Measurements from ENCODE around the gene PIK3C2G.

PIK3C2G gene

DNA sequence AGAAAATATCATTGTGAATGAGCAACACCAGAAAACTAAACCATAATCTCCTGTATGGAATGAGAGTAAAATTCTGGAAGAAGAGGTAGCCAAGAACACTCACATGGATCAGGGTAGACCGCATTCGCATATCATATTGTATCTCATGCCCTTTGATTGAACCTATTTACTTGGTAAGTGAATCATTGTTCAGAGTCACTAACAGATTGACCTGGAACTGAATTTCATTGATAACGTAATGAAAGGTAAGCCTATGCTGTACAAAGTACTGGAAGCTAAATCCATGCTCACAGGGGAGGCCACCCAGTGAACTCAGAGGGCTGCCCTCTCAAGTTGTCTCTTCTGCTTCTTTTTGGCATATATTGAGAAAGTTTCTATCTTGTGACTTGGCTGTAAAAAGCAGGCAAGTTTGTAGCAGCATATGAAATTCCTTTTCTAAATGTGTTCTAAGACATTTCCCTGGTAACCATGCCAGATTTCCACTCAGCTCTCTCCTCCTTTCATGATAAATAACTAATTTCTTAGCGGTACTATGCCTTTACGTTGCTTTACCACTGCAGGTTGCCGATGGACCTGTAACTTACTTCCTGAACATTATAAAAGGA is 385.1 kb downstream of the PIK3C2G start:
- WGBS (ENCODE audit: extremely low coverage, insufficient coverage, insufficient read length), result no CpG with 5 or more reads among the region's 6 CpGs
- Histone ChIP-seq H3K4me1 (ENCODE audit: control insufficient read depth in 1 of 2, insufficient read depth in 2 of 2, low read length in 2 of 2) (no peaks in the 10 kb centered on the region), H2BK12ac (ENCODE audit: low read length) (no peak overlapping the region), H3K36me3 (ENCODE audit: control insufficient read depth in 1 of 2, insufficient read depth in 2 of 2, low read length in 2 of 2) (no peaks in the 10 kb centered on the region), H3K9me3 (ENCODE audit: insufficient read depth, low read depth, low read length) (no peaks in the 10 kb centered on the region), H3K4ac (ENCODE audit: low read depth, low read length) (no peak overlapping the region), H2AFZ (ENCODE audit: insufficient read depth, low read length, poor library complexity) (no peak overlapping the region), H4K91ac (ENCODE audit: low read depth, low read length) (no peak overlapping the region), H3K23ac (ENCODE audit: low read length) (no peak overlapping the region), H2AK5ac (ENCODE audit: low read length) (no peak overlapping the region), H3K14ac (ENCODE audit: low read length) (no peak overlapping the region), H3K9ac (ENCODE audit: low read length) (no peak overlapping the region), H4K12ac (ENCODE audit: low read depth, low read length) (no peak overlapping the region), H4K8ac (ENCODE audit: low read depth, low read length) (no peak overlapping the region), H3K4me2 (ENCODE audit: low read length) (no peak overlapping the region), H2BK120ac (ENCODE audit: insufficient read depth, low read length, poor library complexity) (no peak overlapping the region), H3K79me2 (ENCODE audit: control insufficient read depth, insufficient read depth, low read length, poor library complexity) (no peaks in the 10 kb centered on the region), H3K18ac (ENCODE audit: low read length) (no peak overlapping the region), H3K27ac (ENCODE audit: low read depth, low read length) (no peak overlapping the region), H3K4me3 (ENCODE audit: low read depth, low read length) (no peak overlapping the region), H3K27me3 (ENCODE audit: insufficient read depth, low read length) (no peaks in the 10 kb centered on the region), H3K79me1 (ENCODE audit: low read length) (no peaks in the 10 kb centered on the region), H2BK5ac (ENCODE audit: low read depth, low read length, poor library complexity) (no peak overlapping the region)
- DNase-seq, result no peak

DNA sequence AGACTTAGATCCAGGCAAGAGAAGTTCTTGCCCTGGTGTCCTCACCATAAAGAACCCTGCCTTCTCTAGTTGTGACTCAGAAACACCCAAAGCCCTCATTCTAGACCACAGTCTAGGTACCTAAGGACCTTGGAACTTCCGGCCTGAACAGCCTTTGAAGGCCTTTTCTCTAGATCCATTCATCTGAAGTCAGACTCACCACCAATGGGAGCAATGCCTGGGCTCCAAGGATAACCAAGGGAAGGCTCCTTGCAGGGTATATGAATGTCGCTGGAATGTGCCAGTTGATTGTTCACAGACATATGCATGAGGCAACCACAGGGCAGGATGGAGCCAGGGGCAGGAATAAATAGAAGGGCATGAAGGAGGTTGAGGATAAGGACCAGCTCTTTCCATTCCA is 390.2 kb downstream of the PIK3C2G start:
- Histone ChIP-seq H3K23ac (ENCODE audit: low read length) (no peak overlapping the region), H3K27ac (ENCODE audit: low read depth, low read length) (no peak overlapping the region), H3K36me3 (ENCODE audit: control insufficient read depth in 1 of 2, insufficient read depth in 2 of 2, low read length in 2 of 2) (no peaks in the 10 kb centered on the region), H3K14ac (ENCODE audit: low read length) (no peak overlapping the region), H4K8ac (ENCODE audit: low read depth, low read length) (no peak overlapping the region), H4K91ac (ENCODE audit: low read depth, low read length) (no peak overlapping the region), H2BK5ac (ENCODE audit: low read depth, low read length, poor library complexity) (no peak overlapping the region), H2AK5ac (ENCODE audit: low read length) (no peak overlapping the region), H2BK12ac (ENCODE audit: low read length) (no peak overlapping the region), H3K79me2 (ENCODE audit: control insufficient read depth, insufficient read depth, low read length, poor library complexity) (no peaks in the 10 kb centered on the region), H3K27me3 (ENCODE audit: insufficient read depth, low read length) (no peaks in the 10 kb centered on the region), H3K4me1 (ENCODE audit: control insufficient read depth in 1 of 2, insufficient read depth in 2 of 2, low read length in 2 of 2) (no peaks in the 10 kb centered on the region), H3K9ac (ENCODE audit: low read length) (no peak overlapping the region), H3K4me3 (ENCODE audit: low read depth, low read length) (no peak overlapping the region), H3K9me3 (ENCODE audit: insufficient read depth, low read depth, low read length) (no peaks in the 10 kb centered on the region), H3K18ac (ENCODE audit: low read length) (no peak overlapping the region), H4K12ac (ENCODE audit: low read depth, low read length) (no peak overlapping the region), H2BK120ac (ENCODE audit: insufficient read depth, low read length, poor library complexity) (no peak overlapping the region), H2AFZ (ENCODE audit: insufficient read depth, low read length, poor library complexity) (no peak overlapping the region), H3K4ac (ENCODE audit: low read depth, low read length) (no peak overlapping the region), H3K4me2 (ENCODE audit: low read length) (no peak overlapping the region), H3K79me1 (ENCODE audit: low read length) (no peaks in the 10 kb centered on the region)
- WGBS (ENCODE audit: extremely low coverage, insufficient coverage, insufficient read length), result no CpG with 5 or more reads among the region's 2 CpGs
- DNase-seq, result no peak

DNA sequence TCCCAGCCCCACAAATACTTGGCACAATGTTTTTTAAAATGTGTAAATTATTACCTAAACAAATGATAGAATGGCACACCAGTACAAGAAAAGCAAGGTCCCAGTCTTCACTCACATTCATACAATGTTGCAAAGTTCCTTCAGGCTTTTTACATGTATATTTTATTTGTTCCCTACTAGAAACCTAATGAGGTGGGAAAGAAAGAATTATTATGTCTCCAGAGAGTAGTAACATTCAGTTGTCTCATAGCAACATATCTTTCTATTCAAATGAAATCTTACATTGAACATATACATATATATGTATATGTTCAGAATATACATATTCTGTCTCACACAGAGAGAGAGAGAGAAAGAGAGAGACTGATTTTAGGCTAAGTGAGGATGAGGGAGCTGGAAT is 391.3 kb downstream of the PIK3C2G start:
- Histone ChIP-seq H2AK5ac (ENCODE audit: low read length) (no peak overlapping the region), H3K4me1 (ENCODE audit: control insufficient read depth in 1 of 2, insufficient read depth in 2 of 2, low read length in 2 of 2) (no peaks in the 10 kb centered on the region), H4K91ac (ENCODE audit: low read depth, low read length) (no peak overlapping the region), H3K23ac (ENCODE audit: low read length) (no peak overlapping the region), H3K9ac (ENCODE audit: low read length) (no peak overlapping the region), H3K36me3 (ENCODE audit: control insufficient read depth in 1 of 2, insufficient read depth in 2 of 2, low read length in 2 of 2) (no peaks in the 10 kb centered on the region), H2BK120ac (ENCODE audit: insufficient read depth, low read length, poor library complexity) (no peak overlapping the region), H3K79me2 (ENCODE audit: control insufficient read depth, insufficient read depth, low read length, poor library complexity) (no peaks in the 10 kb centered on the region), H3K14ac (ENCODE audit: low read length) (no peak overlapping the region), H3K27ac (ENCODE audit: low read depth, low read length) (no peak overlapping the region), H2BK5ac (ENCODE audit: low read depth, low read length, poor library complexity) (no peak overlapping the region), H3K4me2 (ENCODE audit: low read length) (no peak overlapping the region), H3K27me3 (ENCODE audit: insufficient read depth, low read length) (no peaks in the 10 kb centered on the region), H3K18ac (ENCODE audit: low read length) (no peak overlapping the region), H3K9me3 (ENCODE audit: insufficient read depth, low read depth, low read length) (no peaks in the 10 kb centered on the region), H3K4ac (ENCODE audit: low read depth, low read length) (no peak overlapping the region), H3K4me3 (ENCODE audit: low read depth, low read length) (no peak overlapping the region), H2AFZ (ENCODE audit: insufficient read depth, low read length, poor library complexity) (no peak overlapping the region), H2BK12ac (ENCODE audit: low read length) (no peak overlapping the region), H4K8ac (ENCODE audit: low read depth, low read length) (no peak overlapping the region), H4K12ac (ENCODE audit: low read depth, low read length) (no peak overlapping the region), H3K79me1 (ENCODE audit: low read length) (no peaks in the 10 kb centered on the region)
- no peak for DNase-seq

DNA sequence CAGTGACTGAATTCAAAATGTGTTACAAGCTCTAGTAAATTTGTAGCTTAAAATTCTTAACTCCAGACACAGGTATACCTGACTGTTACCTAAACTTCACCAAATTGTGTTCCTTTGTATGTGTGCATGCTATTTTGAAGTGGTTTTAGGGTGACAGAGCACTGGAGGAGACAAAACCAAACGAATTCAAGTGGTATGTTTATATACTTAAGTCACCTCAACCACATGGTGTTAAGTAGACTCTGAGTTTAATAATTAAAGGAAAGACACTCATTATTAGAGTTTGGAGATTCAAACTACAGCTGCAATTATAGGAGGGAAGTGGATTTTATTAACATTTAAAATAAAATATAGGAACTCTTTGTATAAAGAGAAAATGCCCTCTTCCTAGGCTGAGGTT is 392.1 kb downstream of the PIK3C2G start:
- Histone ChIP-seq H3K9ac (ENCODE audit: low read length) (no peak overlapping the region), H3K23ac (ENCODE audit: low read length) (no peak overlapping the region), H3K4me3 (ENCODE audit: low read depth, low read length) (no peak overlapping the region), H2AFZ (ENCODE audit: insufficient read depth, low read length, poor library complexity) (no peak overlapping the region), H3K79me1 (ENCODE audit: low read length) (no peaks in the 10 kb centered on the region), H2AK5ac (ENCODE audit: low read length) (no peak overlapping the region), H3K18ac (ENCODE audit: low read length) (no peak overlapping the region), H4K8ac (ENCODE audit: low read depth, low read length) (no peak overlapping the region), H3K27me3 (ENCODE audit: insufficient read depth, low read length) (no peaks in the 10 kb centered on the region), H3K27ac (ENCODE audit: low read depth, low read length) (no peak overlapping the region), H3K4ac (ENCODE audit: low read depth, low read length) (no peak overlapping the region), H2BK5ac (ENCODE audit: low read depth, low read length, poor library complexity) (no peak overlapping the region), H4K12ac (ENCODE audit: low read depth, low read length) (no peak overlapping the region), H3K36me3 (ENCODE audit: control insufficient read depth in 1 of 2, insufficient read depth in 2 of 2, low read length in 2 of 2) (no peaks in the 10 kb centered on the region), H2BK12ac (ENCODE audit: low read length) (no peak overlapping the region), H3K9me3 (ENCODE audit: insufficient read depth, low read depth, low read length) (no peaks in the 10 kb centered on the region), H3K79me2 (ENCODE audit: control insufficient read depth, insufficient read depth, low read length, poor library complexity) (no peaks in the 10 kb centered on the region), H3K4me2 (ENCODE audit: low read length) (no peak overlapping the region), H4K91ac (ENCODE audit: low read depth, low read length) (no peak overlapping the region), H3K4me1 (ENCODE audit: control insufficient read depth in 1 of 2, insufficient read depth in 2 of 2, low read length in 2 of 2) (no peaks in the 10 kb centered on the region), H2BK120ac (ENCODE audit: insufficient read depth, low read length, poor library complexity) (no peak overlapping the region), H3K14ac (ENCODE audit: low read length) (no peak overlapping the region)
- WGBS (ENCODE audit: extremely low coverage, insufficient coverage, insufficient read length), result no CpG with 5 or more reads among the region's 1 CpG
- no peak for DNase-seq
